Activated CD4-positive, alpha-beta T cell treated with anti-CD3 and anti-CD28 coated beads for 48 hours (primary cell): ENCODE results near the gene GMFB.
"Not testable (repeated sequence)": the region's sequence is repeated elsewhere in the genome, so short reads cannot be mapped to it uniquely, and the experiment has no call there.

ENCODE experiments used
- DNase-seq: peaks from one replicate; pipeline ENCODE4 v3.0.0-alpha.2; 2020

The GMFB gene

DNA sequence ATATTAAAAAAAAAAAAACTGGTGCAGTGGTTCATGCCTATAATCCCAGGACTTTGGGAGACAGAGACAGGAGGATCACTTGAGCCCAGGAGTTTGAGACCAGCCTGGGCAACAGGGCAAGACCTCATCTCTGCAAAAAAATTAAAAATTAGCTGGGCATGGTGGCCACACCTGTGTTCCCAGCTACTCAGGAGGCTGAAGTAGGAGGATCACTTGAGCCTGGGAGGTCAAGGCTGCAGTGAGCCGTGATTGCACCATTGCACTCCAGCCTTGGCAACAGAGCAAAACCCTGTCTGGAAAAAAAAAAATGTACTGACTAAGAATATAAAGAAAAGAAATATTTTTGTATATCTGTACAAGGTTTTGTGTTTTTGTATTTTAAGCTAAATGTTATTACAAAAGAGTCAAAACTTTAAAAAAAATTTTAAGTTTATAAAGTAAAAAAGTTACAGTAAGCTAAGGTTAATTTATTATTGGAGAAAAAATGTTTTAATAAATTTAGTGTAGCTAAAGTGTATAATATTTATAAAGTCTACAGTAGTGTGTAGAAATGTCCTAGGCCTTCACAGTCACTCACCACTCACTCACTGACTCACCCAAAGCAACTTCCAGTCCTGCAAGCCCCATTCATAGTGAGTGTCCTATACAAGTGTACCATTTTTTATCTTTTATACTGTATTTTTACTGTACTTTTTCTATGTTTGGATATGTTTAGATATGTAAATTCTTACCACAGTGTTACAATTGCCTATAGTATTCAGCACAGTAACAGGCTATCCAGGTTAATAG, 31.8 kb downstream of the GMFB start:
- not testable (repeated sequence) for DNase-seq

DNA sequence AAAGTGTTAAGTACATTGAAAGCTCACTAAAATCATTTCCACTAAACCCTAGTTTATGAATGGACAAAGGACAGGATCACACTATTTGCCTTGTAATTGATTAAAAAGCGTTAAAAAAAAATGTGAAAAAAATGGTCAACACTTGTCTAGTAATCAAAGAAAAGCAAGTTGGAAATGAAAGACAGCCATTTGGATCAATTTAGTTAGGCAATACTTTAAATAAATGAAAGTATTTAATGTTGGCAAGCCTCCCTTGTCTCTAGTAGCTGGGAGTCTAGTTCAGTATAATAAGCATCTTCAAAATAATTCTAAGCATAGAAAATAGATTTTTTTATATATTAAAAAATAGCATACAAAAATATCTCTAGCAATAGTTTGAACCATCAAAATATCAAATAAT, 33.4 kb downstream of the GMFB start:
- DNase-seq: no peak

DNA sequence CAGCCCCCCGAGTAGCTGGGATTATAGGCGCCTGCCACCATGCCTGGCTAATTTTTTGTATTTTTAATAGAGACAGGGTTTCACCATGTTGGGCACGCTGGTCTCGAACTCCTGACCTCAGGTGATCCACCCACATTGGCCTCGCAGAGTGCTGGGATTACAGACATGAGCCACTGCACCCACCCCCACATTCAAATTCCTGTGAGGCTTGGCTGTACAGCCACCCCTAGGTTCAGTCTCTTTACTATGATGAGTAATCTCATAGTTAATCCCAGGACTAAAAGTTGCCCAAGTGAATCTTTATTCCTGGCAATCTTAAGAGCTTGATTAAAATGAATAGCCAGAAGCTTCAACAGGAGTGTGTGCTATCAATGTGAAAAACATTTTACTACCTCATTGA, 34.8 kb downstream of the GMFB start:
- DNase-seq: not testable (repeated sequence)

DNA sequence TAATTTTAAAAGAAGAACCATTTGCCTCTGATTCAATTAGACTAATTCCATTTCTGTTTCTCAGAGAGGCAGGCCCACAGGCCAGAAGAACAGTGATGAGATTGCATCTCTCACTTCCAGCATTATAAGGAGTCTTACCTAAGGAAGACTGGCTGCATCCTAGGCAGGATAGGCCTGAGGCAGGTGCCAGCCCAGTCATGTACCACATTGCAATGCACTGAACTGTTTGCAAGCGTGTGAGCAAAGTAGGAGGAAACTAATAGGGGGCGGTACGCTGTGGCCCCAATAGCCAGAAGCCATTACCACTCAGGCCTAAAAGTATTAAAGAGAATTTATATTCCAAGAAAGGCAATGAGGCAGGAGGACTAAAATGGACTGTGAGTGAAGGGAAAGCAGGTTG, 35.5 kb downstream of the GMFB start:
- DNase-seq: no peak

DNA sequence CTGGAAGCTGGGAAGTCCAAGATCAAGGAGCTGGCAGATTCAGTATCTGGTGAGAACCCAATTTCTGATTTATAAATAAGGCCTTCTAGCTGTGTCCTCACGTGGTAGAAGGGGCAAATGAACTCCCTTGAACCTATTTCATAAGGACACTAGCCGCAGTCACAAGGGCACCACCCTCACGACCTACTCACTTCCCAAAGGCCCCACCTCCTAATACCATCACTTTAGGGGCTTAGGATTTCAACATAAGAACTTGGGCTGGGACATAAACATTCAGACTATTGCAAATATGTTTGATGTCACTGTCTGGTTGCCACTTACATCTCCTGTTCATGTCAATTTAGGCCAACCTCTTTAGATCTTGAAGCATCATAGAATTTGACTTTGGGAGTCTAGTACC, 36.8 kb downstream of the GMFB start:
- no peak for DNase-seq

DNA sequence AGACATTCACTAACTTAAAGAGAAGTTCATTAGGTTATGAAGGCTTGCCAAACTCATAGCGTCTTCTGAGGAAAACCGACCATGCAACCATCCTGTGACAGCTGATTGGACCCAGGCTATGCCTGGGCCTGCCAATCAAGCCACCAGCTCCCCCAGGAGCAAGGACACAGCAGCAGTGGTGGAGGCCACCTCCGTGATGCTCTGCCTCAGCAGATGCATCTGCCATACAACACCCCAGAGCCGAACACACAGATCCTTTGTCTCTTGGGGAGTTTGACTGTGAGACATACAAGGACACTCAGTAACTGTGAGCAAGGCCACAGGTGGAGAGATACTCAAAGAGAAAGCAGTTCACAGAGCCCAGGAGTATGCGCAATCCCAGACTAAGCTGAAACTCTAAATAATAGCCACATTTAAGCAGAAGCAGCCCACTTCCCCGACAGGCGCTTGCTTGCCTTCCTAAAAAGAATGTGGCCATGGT, 37.6 kb downstream of the GMFB start:
- DNase-seq: no peak

DNA sequence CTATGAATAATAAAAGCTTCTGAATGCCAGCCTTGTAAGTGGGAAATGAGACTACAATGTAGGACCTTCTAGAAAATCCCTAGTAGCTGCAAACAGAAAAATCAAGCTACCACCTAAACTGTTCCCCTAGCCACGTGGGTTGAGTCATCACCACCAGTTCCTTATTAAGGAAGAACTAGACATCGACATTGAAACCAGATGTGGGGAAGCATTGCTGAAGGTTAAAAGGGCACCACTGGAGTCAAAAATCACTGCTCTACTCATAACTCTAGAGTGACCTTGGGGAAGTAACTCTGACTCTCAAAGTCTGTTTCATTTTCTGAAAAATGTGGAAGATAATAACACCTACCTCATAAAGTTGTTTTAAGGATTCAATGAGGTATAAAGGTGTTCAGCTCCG, 38.2 kb downstream of the GMFB start:
- peak; percentile 27 for DNase-seq

DNA sequence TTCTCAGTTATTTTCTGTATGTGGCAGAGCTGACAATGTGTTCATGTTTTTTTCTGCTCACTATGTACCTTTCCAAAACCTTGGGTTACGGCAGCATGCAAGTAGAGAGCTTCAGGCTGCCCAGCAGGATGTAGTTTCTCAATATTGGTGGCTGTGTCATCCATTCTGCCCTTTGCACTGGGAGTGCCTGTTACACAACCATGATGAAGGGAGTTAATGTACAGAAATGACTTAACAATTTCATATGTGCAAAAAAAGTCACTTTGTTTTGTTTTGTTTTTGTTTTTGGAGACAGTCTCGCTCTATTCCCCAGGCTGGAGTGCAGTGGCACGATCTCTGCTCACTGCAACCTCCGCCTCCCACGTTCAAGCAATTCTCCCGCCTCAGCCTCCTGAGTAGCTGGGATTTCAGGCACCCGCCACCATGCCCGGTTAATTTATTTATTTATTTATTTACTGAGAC, 41.5 kb downstream of the GMFB start:
- no peak for DNase-seq

DNA sequence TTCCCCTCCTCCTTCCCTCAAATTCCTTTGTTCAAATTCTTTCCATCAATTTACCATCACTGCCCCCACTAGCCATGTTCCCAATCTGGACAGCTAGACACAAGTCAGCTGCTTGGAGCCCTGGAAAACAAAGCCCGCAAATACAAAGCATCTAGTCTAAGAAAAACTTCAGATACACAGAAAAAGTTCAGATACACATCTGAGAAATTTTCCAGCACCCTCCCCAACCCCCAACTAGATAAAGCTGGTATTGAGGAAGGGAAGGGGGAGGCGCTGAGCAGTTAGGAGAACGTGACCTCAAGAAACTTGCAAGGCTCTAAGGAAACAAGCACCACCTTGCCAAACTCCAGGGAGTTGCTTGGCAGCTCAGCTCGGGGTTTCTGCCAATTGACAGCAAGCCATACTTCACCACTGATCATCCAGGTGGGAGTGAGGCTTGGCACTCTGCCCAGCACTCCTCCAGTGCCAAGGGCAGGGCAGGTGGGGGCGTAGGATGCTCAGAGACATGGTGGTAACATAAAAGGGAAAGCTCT, 42.6 kb downstream of the GMFB start:
- DNase-seq: no peak

DNA sequence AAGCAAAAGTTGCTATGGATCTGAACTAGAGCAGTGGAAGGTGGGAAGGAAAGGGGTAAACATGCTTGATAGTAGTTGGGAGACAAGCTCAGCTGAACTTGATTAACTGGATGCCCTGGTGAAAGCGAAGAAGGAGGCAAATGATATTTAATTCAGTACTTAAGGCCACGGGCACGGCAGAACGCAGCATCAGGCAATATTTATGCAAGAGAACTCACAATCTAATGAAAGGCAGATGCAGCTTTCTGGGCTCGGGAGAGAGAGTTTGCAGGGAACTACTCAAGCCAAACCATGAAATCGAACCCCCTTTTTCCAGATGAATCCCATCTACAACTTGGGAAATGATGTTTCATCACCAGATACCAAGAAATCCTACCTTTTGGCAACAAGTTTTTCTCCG, 44.1 kb downstream of the GMFB start:
- no peak for DNase-seq

DNA sequence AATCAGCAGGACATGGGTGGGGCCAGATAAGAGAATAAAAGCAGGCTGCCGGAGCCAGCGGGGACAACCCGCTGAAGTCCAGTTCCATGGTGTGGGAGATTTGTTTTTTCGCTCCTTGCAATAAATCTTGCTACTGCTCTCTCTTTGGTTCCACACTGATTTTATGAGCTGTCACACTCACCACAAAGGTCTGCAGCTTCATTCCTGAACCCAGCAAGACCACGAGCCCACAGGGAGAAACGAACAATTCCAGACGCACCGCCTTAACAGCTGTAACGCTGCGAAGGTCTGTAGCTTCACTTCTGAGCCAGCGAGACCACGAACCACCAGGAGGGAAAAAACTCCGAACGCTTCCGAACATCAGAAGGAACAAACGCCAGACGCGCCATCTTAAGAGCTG, 44.8 kb downstream of the GMFB start:
- no peak for DNase-seq

DNA sequence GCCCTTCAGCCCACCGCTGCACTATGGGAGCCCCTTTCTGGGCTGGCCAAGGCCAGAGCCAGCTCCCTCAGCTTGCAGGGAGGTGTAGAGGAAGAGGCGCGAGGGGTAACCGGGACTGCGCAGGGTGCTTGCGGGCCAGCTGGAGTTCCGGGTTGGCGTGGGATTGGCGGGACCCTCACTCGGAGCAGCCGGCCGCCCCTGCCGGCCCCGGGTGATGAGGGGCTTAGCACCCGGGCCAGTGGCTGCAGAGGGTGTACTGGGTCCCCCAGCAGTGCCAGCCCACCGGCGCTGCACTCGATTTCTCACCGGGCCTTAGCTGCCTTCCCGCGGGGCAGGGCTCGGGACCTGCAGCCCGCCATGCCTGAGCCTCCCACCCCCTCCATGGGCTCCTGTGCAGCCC, 45.8 kb downstream of the GMFB start:
- not testable (repeated sequence) for DNase-seq

DNA sequence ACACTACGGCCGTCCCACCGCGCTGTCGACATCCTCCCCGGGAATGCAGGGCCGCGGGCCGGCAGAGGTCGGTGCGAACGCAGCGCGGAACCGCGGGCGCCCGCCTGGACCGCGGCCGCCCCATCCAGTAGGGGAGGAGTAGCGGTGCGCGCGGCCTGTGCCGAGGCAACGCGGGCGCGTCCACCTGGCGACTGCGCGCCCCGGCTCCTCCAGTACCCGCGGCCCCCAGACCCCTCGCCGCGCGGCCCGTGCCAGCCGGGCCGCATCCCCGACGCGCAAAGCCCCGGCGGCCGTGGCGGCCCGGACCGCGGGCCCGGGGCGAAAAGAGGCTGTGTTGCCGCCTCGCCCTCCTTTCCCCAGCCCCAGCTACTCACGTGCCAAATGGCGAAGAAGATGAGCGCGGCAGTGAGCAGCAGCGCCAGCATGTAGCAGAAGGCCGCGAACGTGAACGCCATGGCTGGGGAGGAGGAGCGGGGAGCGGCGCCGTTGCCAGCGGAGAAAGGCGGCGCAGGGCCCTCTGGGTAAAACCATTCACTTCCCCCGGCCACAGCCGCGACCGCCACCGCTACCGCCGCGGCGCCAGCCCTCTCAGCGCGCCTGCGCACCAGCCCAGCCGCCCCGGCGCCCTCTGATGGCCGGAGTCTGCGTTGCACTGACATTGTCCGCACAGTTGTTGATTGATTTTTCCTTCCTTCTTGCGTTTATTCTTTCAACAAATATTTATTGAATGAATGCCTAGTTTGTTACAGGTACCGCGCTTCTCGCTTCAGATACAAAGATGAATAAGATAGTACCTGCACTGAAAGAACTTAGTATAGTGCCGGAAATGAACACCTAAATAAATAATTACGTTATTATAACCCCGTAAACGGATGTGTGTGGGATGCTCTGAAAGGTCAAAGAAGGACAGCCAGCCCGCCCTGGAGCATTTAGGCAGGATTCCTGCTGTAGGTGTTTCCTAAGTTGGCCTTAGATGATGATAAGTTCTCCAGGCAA, 47.6 kb downstream of the GMFB start, which contains the start of gene CNIH1:
Gene CNIH1 (minus strand): TSS at position 502 of the 996 bp plus-strand sequence. CDS start 47 bp downstream, at position 455.
- DNase-seq: peak; percentile 95

DNA sequence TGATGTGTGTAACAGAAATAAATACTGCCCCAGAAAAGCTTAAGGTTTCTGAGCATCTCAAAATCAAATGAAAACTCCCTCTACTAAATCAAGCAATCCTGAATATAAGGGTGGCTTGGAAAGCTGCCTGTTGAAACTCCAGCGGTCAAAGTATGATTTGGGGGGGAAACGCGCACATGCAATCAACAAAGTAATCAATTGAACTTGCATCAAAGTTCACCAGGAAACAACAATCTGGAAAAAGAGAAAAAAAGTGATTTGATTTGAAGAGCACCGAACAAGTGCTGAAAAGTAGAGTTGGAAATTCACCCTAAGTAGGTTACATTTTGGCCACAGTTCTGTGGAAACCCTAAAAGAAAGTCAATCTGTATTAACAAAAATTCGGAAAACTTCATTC, 48.3 kb downstream of the GMFB start:
- DNase-seq: no peak

DNA sequence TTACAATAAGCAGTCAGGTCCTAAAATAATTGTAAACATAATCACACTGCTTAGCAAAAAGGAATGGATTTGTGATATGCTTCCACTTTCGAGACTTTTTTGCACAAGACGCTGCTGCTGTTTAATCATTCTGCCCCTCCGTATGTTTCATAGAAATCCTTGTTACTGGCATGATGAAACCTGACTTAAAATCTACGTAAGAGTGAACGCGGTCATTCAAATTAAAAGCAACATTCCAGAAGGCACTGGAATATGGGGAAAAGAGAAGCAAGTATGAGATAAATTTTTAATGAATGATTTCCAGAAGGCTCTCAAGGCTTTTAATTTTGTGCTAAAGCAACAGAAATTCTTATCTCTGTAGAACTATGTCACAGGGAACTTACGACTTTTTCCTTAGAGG, 48.7 kb downstream of the GMFB start:
- no peak for DNase-seq

DNA sequence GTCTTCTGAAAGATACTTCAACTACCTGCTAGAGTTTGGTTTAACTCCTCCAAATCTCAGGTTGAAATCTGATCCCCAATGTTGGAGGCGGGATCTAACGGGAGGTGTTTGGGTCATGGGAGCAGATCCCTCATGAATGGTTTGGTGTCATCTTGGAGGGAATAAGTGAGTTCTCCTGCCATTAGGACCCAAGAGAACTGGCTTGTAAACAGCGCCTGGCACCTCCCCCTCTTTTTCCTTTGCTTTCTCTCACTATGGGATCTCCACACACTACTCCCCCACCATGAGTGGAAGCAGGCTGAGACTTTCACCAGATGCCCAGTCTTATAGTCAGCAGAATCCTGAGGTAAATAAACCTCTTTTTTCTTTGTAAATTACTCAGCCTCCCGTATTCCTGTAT, 50.1 kb downstream of the GMFB start:
- DNase-seq: no peak

DNA sequence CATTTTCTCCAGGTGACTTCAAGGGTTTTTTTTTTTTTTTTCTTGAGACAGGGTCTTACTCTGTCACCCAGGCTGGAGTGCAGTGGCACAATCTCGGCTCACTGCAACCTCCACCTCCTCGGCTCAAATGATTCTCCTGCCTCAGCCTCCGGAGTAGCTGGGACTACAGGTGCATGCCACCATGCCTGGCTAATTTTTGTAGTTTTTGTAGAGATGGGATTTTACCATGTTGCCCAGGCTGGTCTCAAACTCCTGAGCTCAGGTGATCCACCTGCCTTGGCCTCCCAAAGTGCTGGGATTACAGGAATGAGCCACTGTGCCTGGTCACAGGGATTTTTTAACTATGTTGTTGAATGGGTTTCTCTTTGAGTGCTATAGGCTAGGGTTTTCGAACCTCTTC, 50.8 kb downstream of the GMFB start:
- not testable (repeated sequence) for DNase-seq

DNA sequence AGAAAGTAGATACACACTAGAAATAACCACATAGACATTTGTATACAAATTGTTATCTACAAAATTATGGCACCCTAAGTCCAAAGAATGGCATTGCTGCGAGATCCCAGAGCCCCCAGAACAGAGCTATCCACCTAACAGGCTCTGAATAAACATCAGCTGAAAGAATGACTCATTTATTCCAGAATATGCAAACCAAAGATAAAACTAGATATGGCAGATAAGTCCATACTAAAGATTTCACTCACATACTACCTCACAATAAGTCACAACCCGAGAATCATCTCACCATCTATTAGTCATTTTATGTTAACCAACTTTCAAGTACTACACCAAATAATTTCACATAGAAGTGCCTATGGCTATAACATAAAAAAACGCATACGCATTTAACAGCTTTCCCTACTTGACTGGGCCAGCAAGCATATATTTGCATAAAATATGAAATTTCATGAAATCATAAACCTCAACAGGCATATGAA, 53.2 kb downstream of the GMFB start:
- no peak for DNase-seq

DNA sequence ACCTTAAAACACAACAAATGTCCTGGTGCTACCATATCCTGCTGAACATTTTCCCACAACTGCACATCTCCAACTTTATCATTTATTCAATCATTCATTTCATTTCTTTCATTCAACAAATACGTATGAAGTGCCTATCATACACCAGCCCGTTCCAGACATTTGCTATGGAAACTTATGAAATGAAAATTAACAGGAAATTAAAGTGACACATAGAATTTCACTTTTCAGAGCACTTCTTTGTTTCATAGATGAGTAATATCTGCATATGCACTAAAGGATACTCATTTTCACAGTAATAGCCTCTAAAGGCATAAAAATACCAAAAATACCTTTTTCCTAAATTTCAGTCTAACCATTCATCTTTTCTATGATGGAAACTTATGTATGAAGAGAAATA, 60.3 kb downstream of the GMFB start:
- DNase-seq: no peak

DNA sequence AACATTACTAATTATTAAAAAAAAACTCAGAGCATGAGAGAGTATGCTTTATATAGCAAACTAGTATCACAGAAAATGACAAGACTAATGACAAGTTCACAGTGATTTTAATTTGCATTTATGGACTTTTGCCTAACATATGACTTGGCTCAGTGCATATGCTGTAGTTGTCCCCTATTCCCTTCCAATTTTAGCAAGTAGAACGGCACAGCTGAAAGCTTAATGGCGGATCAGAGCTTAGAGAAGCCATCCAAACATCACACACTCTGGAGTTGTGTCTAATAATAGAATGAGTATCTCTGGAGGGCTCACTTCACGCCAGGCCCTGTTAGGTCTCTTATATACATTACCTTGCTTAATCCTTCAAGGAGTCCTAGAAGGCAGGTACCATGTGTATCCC, 60.9 kb downstream of the GMFB start:
- no peak for DNase-seq

DNA sequence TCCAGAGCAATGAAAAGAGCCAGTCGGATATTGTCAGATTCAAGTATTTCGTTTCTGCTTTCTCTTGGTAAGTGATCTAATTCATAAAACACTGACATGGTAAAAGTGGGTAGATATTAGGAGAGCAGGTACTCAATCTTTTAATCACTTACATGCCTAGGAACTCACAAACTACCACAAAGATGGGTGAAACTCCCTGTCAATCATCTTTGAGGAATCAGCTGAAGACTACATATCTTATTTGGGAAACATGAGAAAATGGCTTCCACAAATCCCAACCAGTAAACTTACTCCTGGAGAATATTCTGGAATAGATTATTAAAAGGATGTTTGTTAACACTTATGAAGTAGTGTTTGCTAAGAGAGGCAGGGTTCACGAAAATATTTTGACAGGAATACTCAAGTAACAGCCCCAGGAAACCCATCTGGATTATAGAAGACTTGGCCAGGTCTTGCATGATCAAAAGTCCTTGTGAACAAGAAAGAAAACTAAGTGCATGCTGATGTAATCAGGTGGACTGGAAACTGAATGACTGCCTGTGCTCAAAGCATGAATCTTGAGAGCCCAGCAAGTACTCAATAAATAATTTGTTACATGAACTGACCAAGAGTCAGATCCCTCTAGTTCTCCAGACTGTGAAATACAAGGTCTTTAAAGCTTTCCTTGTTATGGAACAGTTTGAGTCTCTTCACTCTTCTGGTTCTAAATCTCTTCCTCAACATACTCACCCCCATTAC, 63.1 kb downstream of the GMFB start:
- no peak for DNase-seq

DNA sequence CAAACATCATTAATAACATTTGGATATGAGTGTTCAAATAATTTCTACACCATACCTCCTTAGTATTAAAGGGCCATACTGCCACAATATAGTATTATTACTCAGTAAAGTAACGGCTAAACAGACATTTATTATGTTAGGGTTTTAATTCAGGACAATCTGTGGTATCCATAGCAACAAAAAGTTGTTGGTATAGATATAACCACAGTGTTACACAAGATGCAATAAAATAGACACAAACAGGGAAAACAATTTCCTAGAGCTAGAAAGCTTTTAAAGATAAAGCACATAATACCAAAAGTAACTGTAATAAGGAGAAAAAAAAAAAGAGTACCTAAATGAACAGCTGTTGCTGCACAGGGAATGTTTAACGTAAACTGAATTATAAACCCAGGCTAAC, 63.7 kb downstream of the GMFB start:
- DNase-seq: no peak
